H54 (cell line): Measurements from ENCODE around the gene FLYWCH1.
"Not testable (repeated sequence)": the region's sequence is repeated elsewhere in the genome, so short reads cannot be mapped to it uniquely, and the experiment has no call there.

Experiments
- DNase-seq: peaks from one replicate; pipeline ENCODE4 v3.0.0; 2011; ENCODE audit warnings: low spot score, mixed read lengths; ENCODE audit not compliant: insufficient read length
- FAIRE-seq: peaks from 3 replicates; lab custom pipeline; 2011; peaks lifted over from hg19 to GRCh38; lab: Jason Lieb, UNC
- POLR2A ChIP-seq: IDR thresholded peaks from 2 replicates; pipeline ENCODE4 v1.6.1; 2011; ENCODE audit warnings: low read depth, mild to moderate bottlenecking, low read length

FLYWCH1 gene

DNA sequence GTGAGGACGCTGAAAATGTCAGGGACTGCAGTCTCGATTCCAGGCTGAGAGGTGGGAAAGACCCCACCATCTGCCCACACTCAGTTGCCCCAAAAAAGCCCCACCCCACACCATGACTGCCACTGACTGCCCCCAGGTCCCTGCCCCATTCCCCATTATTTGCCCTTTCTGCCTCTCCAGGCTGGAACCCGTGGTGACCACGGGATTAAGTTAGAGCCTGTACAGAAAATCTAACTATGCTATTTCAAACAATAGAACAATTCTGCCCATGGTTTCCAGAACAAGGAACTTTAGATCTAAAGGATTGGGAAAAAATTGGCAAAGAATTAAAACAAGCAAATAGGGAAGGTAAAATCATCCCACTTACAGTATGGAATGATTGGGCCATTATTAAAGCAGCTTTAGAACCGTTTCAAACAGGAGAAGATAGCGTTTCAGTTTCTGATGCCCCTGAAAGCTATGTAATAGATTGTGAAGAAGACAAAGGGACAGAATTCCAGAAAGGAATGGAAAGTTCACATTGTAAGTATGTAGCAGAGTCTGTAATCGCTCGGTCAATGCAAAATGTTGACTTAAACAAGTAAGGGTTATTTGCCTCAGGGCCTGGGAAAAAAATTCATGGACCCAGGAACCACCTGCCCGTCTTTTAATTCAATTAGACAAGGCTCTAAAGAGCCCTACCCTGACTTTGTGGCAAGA lies 14.4 kb downstream of the FLYWCH1 start:
- no peak for TF ChIP-seq POLR2A
- FAIRE-seq: no peak
- DNase-seq: no peak

- TF ChIP-seq POLR2A: no peak
- DNase-seq: no peak
- no peak for FAIRE-seq
Measured at GRCh38 chr16:2926650-2926999, 14.9 kb downstream of the FLYWCH1 start.

DNA sequence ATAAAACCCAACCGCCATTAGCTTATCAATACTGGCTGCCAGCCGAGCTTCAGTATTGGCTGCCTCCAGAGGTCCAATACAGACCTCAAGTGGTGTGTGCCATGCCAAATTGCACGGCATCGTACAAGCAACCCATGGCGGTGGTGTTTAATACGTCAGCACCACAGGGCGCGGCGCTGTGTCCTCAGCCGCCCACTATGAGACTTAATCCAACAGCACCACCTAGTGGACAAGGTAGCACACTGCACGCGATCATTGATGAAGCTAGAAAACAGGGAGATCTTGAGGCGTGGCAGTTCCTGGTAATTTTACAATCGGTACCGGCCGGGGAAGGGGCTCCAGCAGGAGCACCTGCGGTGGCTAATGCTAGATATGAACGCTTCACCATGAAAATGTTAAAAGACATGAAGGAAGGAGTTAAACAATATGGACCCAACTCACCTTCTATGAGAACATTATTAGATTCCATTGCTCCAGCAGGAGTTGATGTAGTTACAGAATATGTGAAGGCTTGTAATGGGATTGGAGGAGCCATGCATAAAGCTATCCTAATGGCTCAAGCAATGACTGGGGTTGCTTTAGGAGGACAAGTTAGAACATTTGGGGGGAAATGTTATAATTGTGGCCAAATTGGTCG lies 15.4 kb downstream of the FLYWCH1 start:
- peak; percentile 64 for DNase-seq
- no peak for TF ChIP-seq POLR2A
- peak; percentile 87 for FAIRE-seq

GRCh38 chr16:2928151-2928550 lies 16.4 kb downstream of the FLYWCH1 start:
- FAIRE-seq, DNase-seq: not testable (repeated sequence)

- no peak for TF ChIP-seq POLR2A
- DNase-seq: no peak
- FAIRE-seq: no peak
Measured at GRCh38 chr16:2928796-2929195, 17.1 kb downstream of the FLYWCH1 start.

DNA sequence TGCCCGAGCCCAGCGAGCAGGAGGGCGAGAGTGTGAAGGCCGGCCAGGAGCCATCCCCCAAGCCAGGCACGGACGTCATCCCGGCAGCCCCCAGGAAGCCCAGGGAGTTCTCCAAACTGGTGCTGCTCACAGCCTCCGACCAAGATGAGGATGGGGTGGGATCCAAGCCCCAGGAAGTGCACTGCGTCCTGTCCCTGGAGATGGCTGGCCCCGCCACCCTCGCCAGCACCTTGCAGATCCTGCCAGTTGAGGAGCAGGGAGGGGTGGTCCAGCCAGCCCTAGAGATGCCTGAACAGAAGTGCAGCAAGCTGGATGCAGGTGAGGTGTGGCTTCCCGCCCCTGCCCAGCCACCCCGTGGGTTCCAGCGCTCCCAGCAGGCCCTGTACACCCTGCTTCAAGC lies 18.0 kb downstream of the FLYWCH1 start:
- FAIRE-seq (no peak), DNase-seq (no peak)
- no peak for TF ChIP-seq POLR2A

GRCh38 chr16:2930236-2930635 lies 18.5 kb downstream of the FLYWCH1 start:
- DNase-seq (no peak), FAIRE-seq (no peak)
- no peak for TF ChIP-seq POLR2A

- not testable (repeated sequence) for DNase-seq, FAIRE-seq
Measured at GRCh38 chr16:2931231-2931914, 19.6 kb downstream of the FLYWCH1 start.

- DNase-seq (no peak), FAIRE-seq (no peak)
- no peak for TF ChIP-seq POLR2A
Measured at GRCh38 chr16:2933136-2933535, 21.4 kb downstream of the FLYWCH1 start.

DNA sequence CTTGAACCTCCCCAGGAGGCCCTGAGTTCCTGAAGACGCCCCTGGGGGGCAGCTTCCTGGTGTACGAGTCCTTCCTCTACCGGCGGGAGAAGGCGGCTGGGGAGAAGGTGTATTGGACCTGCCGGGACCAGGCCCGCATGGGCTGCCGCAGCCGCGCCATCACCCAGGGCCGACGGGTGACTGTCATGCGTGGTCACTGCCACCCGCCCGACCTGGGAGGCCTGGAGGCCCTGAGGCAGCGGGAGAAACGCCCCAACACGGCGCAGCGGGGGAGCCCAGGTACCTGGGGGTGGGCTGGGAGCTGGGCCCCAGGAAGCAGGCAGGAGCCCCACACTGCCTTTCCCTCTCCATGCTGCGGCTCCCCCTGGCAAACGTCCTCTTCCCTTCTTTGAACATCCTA lies 22.0 kb downstream of the FLYWCH1 start:
- FAIRE-seq (no peak), DNase-seq (no peak)
- TF ChIP-seq POLR2A: no peak

- FAIRE-seq: no peak
- no peak for DNase-seq
- TF ChIP-seq POLR2A: no peak
Measured at GRCh38 chr16:2934450-2934849, 22.7 kb downstream of the FLYWCH1 start.

DNA sequence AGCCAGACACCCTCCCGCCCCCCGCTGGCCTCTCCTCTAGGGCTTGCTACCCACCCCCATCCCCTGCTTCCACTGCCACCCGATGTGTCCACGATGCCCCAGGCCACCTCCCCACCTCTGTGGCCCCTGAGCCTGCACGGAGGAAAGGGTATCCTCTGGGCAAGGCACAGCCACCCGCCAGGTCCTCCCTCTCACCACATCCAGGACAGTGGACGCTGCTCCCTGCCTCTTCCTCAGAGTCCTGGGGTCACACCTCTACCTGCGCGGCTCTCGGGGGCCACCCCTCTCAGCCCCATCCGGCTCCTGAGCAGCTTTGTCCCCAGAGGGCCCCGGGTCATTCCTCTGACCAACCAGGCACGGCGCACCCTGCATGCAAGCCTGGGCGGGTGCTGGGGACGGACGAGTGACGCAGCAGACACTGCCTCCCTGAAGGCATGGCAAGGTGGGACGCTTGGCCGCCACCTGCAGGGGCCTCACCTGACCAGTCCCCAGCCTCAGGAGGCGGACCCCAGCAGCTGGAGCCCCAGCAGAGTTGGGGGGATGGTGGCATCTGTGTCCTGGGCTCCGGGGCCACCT lies 24.8 kb downstream of the FLYWCH1 start:
- no peak for TF ChIP-seq POLR2A
- DNase-seq (no peak), FAIRE-seq (no peak)

- no peak for TF ChIP-seq POLR2A
- no peak for DNase-seq
- no peak for FAIRE-seq
Measured at GRCh38 chr16:2937170-2937569, 25.4 kb downstream of the FLYWCH1 start.

DNA sequence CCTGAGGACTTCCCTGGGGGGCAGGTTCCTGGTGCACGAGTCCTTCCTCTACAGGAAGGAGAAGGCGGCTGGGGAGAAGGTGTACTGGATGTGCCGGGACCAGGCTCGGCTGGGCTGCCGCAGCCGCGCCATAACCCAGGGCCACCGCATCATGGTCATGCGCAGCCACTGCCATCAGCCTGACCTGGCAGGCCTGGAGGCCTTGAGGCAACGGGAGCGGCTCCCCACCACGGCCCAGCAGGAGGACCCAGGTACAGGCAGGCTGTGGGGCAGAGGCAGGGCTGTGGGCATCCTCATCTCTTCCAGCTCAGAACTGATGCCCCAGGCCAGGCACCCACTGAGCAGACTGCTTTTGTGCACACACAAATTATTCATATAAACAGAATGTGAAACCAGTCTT lies 26.5 kb downstream of the FLYWCH1 start:
- FAIRE-seq: no peak
- TF ChIP-seq POLR2A: no peak
- no peak for DNase-seq
